NB4 (cell line): ENCODE measurements around the gene HMCES.

Source experiments
- DNase-seq: peaks from one replicate; pipeline ENCODE4 v3.0.0; 2010; ENCODE audit warnings: low read depth
- H3K4me3 ChIP-seq: one replicate; pipeline ENCODE4 v1.5.1; 2011; ENCODE audit warnings: mild to moderate bottlenecking, low read depth, low read length, moderate library complexity
- CTCF ChIP-seq: IDR thresholded peaks from one replicate; pipeline ENCODE4 v1.5.1; 2012; ENCODE audit warnings: low read depth, low read length
- MYC ChIP-seq: IDR thresholded peaks from 2 replicates; pipeline ENCODE4 v1.6.1; 2011; ENCODE audit warnings: low read depth, low read length
- POLR2A ChIP-seq: IDR thresholded peaks from 2 replicates; pipeline ENCODE4 v1.6.1; 2011; ENCODE audit warnings: mild to moderate bottlenecking; ENCODE audit not compliant: insufficient read length; ENCODE audit errors: extremely low read depth
- TF ChIP-seq, protein P1 (sequence below): IDR thresholded peaks from 2 replicates; pipeline ENCODE4 v1.6.1; 2011; ENCODE audit warnings: low read depth, low read length

The HMCES gene

DNA sequence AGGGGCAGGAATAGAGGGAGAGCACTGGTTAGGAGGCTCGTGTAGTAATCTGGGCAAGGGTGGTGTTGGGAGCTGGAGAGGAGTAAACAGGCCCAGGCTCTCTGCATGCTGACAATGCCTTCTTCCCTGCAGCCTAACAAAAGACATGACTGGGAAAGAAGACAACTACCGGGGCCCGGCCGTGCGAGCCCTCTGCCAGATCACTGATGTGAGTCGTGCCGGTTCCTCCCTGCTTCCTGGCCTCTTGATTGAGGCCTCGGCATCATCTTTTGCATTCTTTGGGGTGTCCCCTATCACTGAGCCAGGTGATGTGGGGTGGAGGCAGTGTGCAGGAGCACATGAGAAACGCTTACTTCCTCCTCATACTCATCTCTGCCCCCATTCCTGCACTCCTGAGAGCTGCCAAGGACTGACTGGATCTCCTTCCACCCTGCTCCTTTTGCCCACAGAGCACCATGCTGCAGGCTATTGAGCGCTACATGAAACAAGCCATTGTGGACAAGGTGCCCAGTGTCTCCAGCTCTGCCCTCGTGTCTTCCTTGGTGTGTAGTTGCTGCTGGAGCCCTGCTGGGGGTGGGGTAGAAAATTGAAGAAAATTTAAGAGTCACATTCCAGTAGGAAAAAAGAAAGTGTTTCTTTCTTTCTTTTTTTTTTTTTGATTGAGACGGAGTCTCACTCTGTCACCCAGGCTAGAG, 24.0 kb upstream of the HMCES start:
- no peak for DNase-seq
- no peak for TF ChIP-seq CTCF
- TF ChIP-seq, protein P1, sequence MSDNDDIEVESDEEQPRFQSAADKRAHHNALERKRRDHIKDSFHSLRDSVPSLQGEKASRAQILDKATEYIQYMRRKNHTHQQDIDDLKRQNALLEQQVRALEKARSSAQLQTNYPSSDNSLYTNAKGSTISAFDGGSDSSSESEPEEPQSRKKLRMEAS = no peak
- no peak for TF ChIP-seq POLR2A
- TF ChIP-seq MYC = no peak
- H3K4me3 ChIP-seq = no peak overlapping the region

DNA sequence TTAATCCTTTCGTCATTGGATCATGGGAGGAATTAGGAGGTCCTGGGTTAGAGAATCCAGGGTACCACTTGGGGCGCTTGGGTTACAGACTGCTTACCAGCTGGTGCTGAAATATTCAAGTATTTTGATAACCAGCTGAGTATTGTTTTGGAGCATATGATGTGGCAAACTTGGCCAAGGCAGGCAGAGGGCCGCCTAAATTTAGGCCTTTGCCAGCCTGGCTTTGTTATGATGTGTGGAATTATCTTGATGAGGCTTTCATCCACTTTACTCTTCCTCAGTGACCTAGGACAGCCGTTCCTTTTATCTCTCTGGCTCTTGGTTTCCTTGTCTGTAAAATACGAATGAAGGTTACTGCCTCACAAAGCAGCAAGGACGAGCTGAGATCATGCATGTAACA, 22.4 kb upstream of the HMCES start:
- no peak overlapping the region for H3K4me3 ChIP-seq
- TF ChIP-seq, protein P1 = no peak
- TF ChIP-seq MYC = no peak
- TF ChIP-seq CTCF = no peak
- TF ChIP-seq POLR2A = no peak
- DNase-seq = no peak

GRCh38 chr3:129257609-129258008, 21.1 kb upstream of the HMCES start:
- DNase-seq = no peak
- no peak for TF ChIP-seq MYC
- no peak for TF ChIP-seq POLR2A
- TF ChIP-seq, protein P1 = no peak
- no peak for TF ChIP-seq CTCF
- no peak overlapping the region for H3K4me3 ChIP-seq

DNA sequence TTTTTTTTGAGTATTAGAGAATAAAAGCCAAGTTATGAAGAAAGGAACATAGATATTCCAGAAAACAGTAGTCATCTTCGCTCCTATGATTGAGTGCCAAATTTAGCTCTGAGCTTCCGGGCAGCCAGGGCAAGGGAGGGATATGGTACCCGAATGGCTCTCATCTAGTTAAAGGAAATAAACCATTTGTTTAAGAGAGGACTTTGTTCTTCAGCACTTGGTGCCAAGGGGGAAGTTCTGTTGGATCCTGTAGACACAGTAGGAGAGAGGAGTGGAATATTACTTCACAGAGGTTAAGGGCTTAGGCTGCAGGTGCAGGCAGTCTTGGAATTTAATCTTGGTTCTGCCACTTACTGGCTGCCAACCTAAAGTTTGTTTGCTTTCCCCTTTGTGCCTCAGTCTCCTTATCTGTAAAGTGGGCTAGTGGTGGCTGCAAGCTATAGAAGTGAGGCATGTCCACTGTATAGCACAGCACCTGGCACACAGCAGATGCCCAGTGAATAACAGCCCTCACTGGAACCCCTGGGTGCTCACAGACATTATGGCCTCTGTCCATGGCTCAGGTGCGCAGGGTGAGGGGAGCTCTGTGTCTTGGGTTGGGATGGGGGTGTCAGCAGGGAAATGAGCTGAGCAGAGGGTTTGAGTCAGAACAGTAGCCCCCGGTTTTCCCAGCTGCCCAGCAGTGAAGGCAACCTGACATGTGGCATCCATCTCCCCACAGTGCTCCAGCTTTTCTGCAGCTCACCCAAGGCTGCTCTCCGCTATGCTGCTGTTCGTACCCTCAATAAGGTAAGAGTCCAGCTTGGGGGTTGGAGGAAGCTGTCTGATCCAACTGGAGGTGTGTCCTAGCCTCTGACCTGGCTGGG, 18.8 kb upstream of the HMCES start:
- no peak overlapping the region for H3K4me3 ChIP-seq
- TF ChIP-seq POLR2A (no peak), CTCF (no peak), MYC (no peak)
- TF ChIP-seq, protein P1 = no peak
- no peak for DNase-seq

- no peak for DNase-seq
- no peak overlapping the region for H3K4me3 ChIP-seq
- TF ChIP-seq, protein P1 = no peak
- TF ChIP-seq CTCF (no peak), POLR2A (no peak)
Measured at GRCh38 chr3:129260606-129261005, 18.1 kb upstream of the HMCES start.
